Erythroblast (primary cell): ENCODE data around the gene TNK1.

Experiments used
- DNase-seq, 2 experiments: peaks; one replicate each; lab custom pipeline; 2025; lab: John Stamatoyannopoulos, UW
- GATA1 ChIP-seq: IDR thresholded peaks from 2 replicates; pipeline ENCODE4 v1.6.1; 2011; ENCODE audit warnings: low read depth, mild to moderate bottlenecking, control low read depth, low read length, moderate library complexity
- POLR2A ChIP-seq: IDR thresholded peaks from 2 replicates; pipeline ENCODE4 v1.6.1; 2011; ENCODE audit warnings: mild to moderate bottlenecking, low read length

The TNK1 gene

GRCh38 chr17:7391307-7391706 lies 10.4 kb downstream of the TNK1 start:
- TF ChIP-seq POLR2A (no peak), GATA1 (no peak)
- DNase-seq: no peak

- no peak for TF ChIP-seq POLR2A
- no peak for TF ChIP-seq GATA1
- DNase-seq: no peak
These were observed 12.1 kb downstream of the TNK1 start for GRCh38 chr17:7392696-7393612.

- TF ChIP-seq POLR2A (no peak), GATA1 (no peak)
- DNase-seq: peak in 1 of 2 experiments; percentile 64
These were observed 12.9 kb downstream of the TNK1 start for GRCh38 chr17:7393613-7394451.

GRCh38 chr17:7394452-7395191 lies 13.7 kb downstream of the TNK1 start, which contains the start of gene PLSCR3:
Gene PLSCR3, minus strand, starts transcription at chr17:7394525. Its CDS starts 415 bp downstream, at chr17:7394110.
- DNase-seq: peak; percentile 83 to 90
- TF ChIP-seq GATA1 (no peak), POLR2A (peak; percentile 88)

GRCh38 chr17:7396147-7396546 lies 15.3 kb downstream of the TNK1 start:
- no peak for DNase-seq
- TF ChIP-seq GATA1 (no peak), POLR2A (no peak)

- DNase-seq: no peak
- no peak for TF ChIP-seq GATA1
- TF ChIP-seq POLR2A: no peak
These were observed 17.7 kb downstream of the TNK1 start for GRCh38 chr17:7398612-7399011.

- DNase-seq: peak; percentile 54 to 73
- TF ChIP-seq POLR2A (no peak), GATA1 (no peak)
These were observed 22.3 kb downstream of the TNK1 start for GRCh38 chr17:7403043-7403726.

GRCh38 chr17:7403727-7403976 lies 22.8 kb downstream of the TNK1 start:
- TF ChIP-seq GATA1: no peak
- no peak for TF ChIP-seq POLR2A
- no peak for DNase-seq

GRCh38 chr17:7403977-7404736 lies 23.3 kb downstream of the TNK1 start, which contains the start of gene TMEM256:
Gene TMEM256, minus strand, starts transcription at chr17:7404097. Its CDS starts 13 bp downstream, at chr17:7404084.
- TF ChIP-seq GATA1: no peak
- TF ChIP-seq POLR2A: peak; percentile 83
- DNase-seq: peak; percentile 99

- peak in 1 of 2 experiments; percentile 92 for DNase-seq
- TF ChIP-seq POLR2A: no peak
- TF ChIP-seq GATA1: no peak
These were observed 24.0 kb downstream of the TNK1 start for GRCh38 chr17:7404737-7405349.

- DNase-seq: no peak
- TF ChIP-seq GATA1 (no peak), POLR2A (no peak)
These were observed 24.7 kb downstream of the TNK1 start for GRCh38 chr17:7405350-7406234.
